Activated CD4-positive, alpha-beta T cell treated with anti-CD3 and anti-CD28 coated beads for 4 hours (primary cell): ENCODE data around the gene RCAN3.

ENCODE experiments used
- DNase-seq, 2 donors: peaks; one replicate each; pipeline ENCODE4 v3.0.0-alpha.2; 2020

Gene RCAN3

DNA sequence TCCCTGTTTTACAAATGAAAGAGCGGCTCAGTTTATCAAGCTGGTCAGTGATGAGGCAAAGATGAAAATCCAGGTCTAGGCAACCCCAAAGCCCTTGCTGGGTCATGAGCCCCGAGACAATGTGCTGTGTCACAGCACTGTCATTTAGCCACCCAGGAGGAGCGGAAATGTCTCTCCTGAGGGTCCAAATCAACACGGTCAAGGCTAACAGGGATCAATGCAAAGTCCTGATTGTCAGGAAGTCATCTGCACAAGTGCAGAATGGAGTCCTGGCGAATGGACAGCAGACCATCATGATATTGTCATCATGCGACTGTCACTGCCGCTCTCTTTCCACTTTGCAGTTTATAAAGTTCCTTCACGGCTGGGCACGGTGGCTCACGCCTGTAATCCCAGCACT is 83.5 kb downstream of the RCAN3 start:
- no peak for DNase-seq

DNA sequence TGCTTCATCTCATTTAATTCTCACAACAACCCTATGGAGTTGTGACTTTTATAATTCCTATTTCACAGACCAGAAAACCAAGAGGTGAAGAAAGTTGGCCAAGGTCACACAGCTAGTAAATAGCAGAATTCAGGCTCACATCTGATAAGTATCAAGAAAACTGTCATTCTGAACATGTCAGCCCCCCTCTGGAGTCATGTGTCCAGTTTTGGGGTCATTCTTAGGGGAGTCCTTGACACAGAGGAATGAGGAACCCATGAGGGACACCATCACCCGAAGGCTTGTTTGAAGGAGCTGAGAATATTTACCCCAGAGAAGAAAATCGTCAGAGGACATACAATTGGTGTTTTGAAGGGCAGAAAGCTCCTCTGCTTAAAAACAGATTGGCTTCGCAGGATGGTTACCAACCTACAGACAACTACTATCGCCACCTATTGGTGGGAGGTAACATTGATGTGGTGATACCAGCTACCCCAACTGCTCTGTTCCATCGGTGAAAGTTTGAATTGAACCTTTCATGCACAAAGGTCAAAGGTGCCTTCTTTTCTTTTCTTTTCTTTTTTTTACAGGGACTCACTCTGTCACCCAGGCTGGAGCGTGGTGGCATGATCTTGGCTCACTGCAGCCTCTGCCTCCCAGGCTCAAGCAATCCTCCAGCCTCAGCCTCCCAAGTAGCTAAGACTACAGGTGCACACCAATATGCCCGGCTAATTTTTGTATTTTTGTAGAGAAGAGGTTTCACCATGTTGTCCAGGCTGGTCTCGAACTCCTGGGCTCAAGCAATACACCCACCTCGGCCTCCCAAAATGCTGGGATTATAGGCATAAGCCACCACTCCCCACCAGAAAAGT is 84.6 kb downstream of the RCAN3 start:
- peak; percentile 51 to 66 for DNase-seq

DNA sequence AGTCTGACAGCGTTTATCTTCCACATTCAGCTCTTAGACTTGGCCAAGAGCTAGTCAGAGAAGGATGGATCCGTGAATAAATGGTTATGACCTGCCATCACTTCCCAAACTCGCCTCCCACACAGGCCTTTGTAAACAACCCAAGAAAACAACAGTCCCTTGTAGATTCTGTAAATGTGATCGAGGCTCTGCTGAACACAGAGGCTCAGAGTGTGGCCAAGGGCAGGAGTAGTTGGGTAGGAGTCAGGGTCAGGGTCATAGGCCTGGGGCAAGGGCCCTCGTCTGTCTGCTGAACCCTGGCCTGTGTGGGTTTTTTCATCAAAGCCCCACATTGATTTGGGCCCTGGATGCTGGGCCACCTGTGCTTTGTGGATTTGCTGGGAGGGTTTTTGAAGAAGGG is 85.9 kb downstream of the RCAN3 start:
- no peak for DNase-seq

DNA sequence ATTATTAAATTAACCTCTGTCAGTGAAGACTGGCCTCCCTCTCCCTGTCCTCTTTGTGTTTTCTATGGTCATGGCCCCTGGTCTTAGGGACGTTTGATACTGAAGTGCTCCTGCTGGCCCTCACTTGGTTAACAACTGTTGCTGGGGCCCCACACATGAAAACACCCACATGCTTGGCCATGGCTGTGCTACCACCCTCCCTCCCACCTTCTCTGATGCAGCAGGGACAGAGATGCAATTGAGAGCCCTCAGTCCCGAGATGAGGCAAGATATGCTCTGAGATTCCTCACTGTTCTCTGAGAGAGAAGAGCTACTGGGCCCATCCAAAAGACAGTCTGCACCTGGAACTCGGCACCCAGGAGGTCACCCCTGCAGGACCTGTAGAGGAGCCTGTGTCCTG is 86.6 kb downstream of the RCAN3 start:
- DNase-seq, result no peak
